Kidney (tissue), 14 donors: Measurements from ENCODE around the gene EIF4G1. TPM values are rescaled to one million over a fixed set of nuclear protein-coding genes. Genes with fewer than 3 reads are reported as not detected.

Experiments
- DNase-seq, 5 donors: peaks; one replicate each; pipeline ENCODE4 v3.0.0-alpha.2; 2013 to 2020
- FAIRE-seq: peaks from 2 replicates; lab custom pipeline; 2012; peaks lifted over from hg19 to GRCh38; lab: Jason Lieb, UNC
- H3K27ac ChIP-seq, 2 donors: one replicate each; pipeline ENCODE4 v1.7.0; 2013; ENCODE audit warnings: low read depth in 2 of 2, low read length in 2 of 2, inconsistent platforms in 1 of 2
- H3K27me3 ChIP-seq: one replicate; pipeline ENCODE4 v1.7.1; 2013; ENCODE audit warnings: low read length, inconsistent platforms; ENCODE audit not compliant: control insufficient read depth, insufficient read depth
- H3K36me3 ChIP-seq, 3 donors: one replicate each; pipeline versions ENCODE4 v1.7.0 to v1.7.1; 2013; ENCODE audit warnings: low read length in 3 of 3, control low read depth in 1 of 3, inconsistent platforms in 1 of 3; ENCODE audit not compliant: insufficient read depth in 3 of 3, control insufficient read depth in 2 of 3
- H3K4me1 ChIP-seq, 3 donors: one replicate each; pipeline versions ENCODE4 v1.7.0 to v1.7.1; 2013; ENCODE audit warnings: low read length in 3 of 3, inconsistent platforms in 1 of 3, low read depth in 1 of 3; ENCODE audit not compliant: control insufficient read depth in 2 of 3, insufficient read depth in 2 of 3
- H3K4me3 ChIP-seq, 3 donors: one replicate each; pipeline versions ENCODE4 v1.7.0 to v1.8.1; 2013; ENCODE audit warnings: low read length in 3 of 3, control low read depth in 1 of 3, inconsistent platforms in 1 of 3
- H3K9ac ChIP-seq, 3 donors: one replicate each; pipeline versions ENCODE4 v1.7.0 to v1.7.1; 2013; ENCODE audit warnings: low read length in 3 of 3, control low read depth in 1 of 3, inconsistent platforms in 1 of 3
- H3K9me3 ChIP-seq, 3 donors: one replicate each; pipeline versions ENCODE4 v1.7.0 to v1.7.1; 2013; ENCODE audit warnings: low read length in 3 of 3, control low read depth in 1 of 3, inconsistent platforms in 1 of 3; ENCODE audit not compliant: control insufficient read depth in 2 of 3, insufficient read depth in 1 of 3
- CTCF ChIP-seq: IDR thresholded peaks from 3 replicates; pipeline ENCODE4 v1.5.1; 2012; ENCODE audit warnings: mild to moderate bottlenecking, moderate library complexity, borderline replicate concordance; ENCODE audit not compliant: insufficient read depth; ENCODE audit errors: extremely low read depth
- intact Hi-C: fragments of 100-400 bp; cut with DNase I; formaldehyde crosslinking; loops from one replicate; pipeline ENCODE4 v1.11.1; 2022
- polyA plus RNA-seq: library from polyadenylated mRNA; stranded (reverse); fragments of 350-450 nt; fragmentation: Illumina TruSeq; extraction: RNeasy Lipid Tissue Mini Kit (QIAGEN cat#74804); gene quantifications from one replicate; pipeline ENCODE4 v1.2.3, GENCODE V29; 2014; ENCODE audit warnings: low read depth, low replicate concordance; ENCODE audit not compliant: insufficient read depth
- total RNA-seq: library from RNA; stranded (reverse); fragmentation: NEBNext Ultra II Directional; extraction: Animal tissue kit (Norgen Biotek cat#: 25700); gene quantifications from one replicate; pipeline ENCODE4 v1.2.1, GENCODE V29; 2021
- donor health status: control.
- donor health status: control.
- donor health status: control.
- donor health status: control.
- donor health status: control.
- donor health status: DM: yes; HTN: yes; CAD: no.
- donor health status: Normal renal cell carcinoma (clear cell type).

The EIF4G1 gene
- total and polyA plus RNA-seq, 2 donors from 2014 or later: 118 to 327 TPM

GRCh38 chr3:184371570-184372018, 57.2 kb downstream of the EIF4G1 start:
- no peak for FAIRE-seq

GRCh38 chr3:184372296-184372821, 58.0 kb downstream of the EIF4G1 start:
- no peak for FAIRE-seq
- intact Hi-C loops: loop anchor here (10.0 kb wide), 1 partner anchor 172 kb away; no protein-coding TSS in a partner anchor
- no peaks in the 10 kb centered on the region for H3K27me3 ChIP-seq
- no peak for TF ChIP-seq CTCF
- H3K36me3 ChIP-seq: peaks cover 0 to 21% (median 7%) of the 10 kb centered on the region in 3 donors
- H3K4me3 ChIP-seq: no peak overlapping the region
- H3K9ac ChIP-seq: no peak overlapping the region
- no peaks in the 10 kb centered on the region for H3K9me3 ChIP-seq
- H3K4me1 ChIP-seq: peaks cover 0 to 1% (median 0%) of the 10 kb centered on the region in 3 donors
- no peak overlapping the region for H3K27ac ChIP-seq
- DNase-seq: no peak

More at GRCh38 chr3:184371570-184372018, 57.2 kb downstream of the EIF4G1 start:
- Histone ChIP-seq H3K4me1 (no peaks in the 10 kb centered on the region), H3K36me3 (peaks cover 0 to 27% (median 8%) of the 10 kb centered on the region in 3 donors), H3K4me3 (no peak overlapping the region), H3K9ac (no peak overlapping the region), H3K27ac (no peak overlapping the region), H3K27me3 (no peaks in the 10 kb centered on the region), H3K9me3 (no peaks in the 10 kb centered on the region)
- TF ChIP-seq CTCF: peak; percentile 92
- DNase-seq: peak; percentile 82 to 92 (median 86)
- intact Hi-C loops: loop anchor here (10.0 kb wide), 1 partner anchor 173 kb away; no protein-coding TSS in a partner anchor

GRCh38 chr3:184372911-184373310, 58.5 kb downstream of the EIF4G1 start:
- no peak for TF ChIP-seq CTCF
- H3K27ac ChIP-seq: no peak overlapping the region
- peaks cover 0 to 17% (median 4%) of the 10 kb centered on the region in 3 donors for H3K36me3 ChIP-seq
- no peak for FAIRE-seq
- peaks cover 0 to 6% (median 0%) of the 10 kb centered on the region in 3 donors for H3K4me1 ChIP-seq
- no peak overlapping the region for H3K9ac ChIP-seq
- H3K27me3 ChIP-seq: no peaks in the 10 kb centered on the region
- peak in 1 of 5 donors; percentile 45 for DNase-seq
- no peak overlapping the region for H3K4me3 ChIP-seq
- intact Hi-C loops: loop anchor here (10.0 kb wide), 1 partner anchor 172 kb away; no protein-coding TSS in a partner anchor
- no peaks in the 10 kb centered on the region for H3K9me3 ChIP-seq
